ENCODE results near the gene TMEM131.
"Not testable (repeated sequence)": the region's sequence is repeated elsewhere in the genome, so short reads cannot be mapped to it uniquely, and the experiment has no call there.

Gene TMEM131

GRCh38 chr2:97911206-97911921 is 84.4 kb downstream of the TMEM131 start:
- DNase-seq, result no peak

- no peak for DNase-seq
Observed at GRCh38 chr2:97910403-97911205, 85.1 kb downstream of the TMEM131 start.

DNA sequence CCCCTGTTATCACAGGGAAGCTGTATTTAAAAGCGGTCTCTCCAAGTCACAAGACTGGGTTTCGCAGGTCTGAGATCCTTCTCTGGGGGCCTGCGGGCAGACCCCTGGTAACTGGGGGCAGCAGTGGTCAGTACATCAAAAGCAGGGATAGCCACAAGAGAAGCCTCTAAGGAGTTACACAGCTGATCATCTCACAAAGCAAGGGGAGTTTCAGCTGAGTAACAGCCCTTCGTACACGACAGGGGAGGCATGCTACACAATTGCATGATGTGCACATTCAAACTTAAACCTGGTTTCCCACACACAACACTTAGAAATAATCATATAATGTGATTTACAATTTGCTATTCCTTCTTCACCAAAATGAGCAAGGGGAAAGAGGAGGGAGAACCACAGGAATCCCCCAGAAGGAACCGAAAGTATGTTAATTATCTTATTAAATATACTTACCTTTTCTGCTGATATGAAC is 87.5 kb downstream of the TMEM131 start:
- DNase-seq, result no peak

DNA sequence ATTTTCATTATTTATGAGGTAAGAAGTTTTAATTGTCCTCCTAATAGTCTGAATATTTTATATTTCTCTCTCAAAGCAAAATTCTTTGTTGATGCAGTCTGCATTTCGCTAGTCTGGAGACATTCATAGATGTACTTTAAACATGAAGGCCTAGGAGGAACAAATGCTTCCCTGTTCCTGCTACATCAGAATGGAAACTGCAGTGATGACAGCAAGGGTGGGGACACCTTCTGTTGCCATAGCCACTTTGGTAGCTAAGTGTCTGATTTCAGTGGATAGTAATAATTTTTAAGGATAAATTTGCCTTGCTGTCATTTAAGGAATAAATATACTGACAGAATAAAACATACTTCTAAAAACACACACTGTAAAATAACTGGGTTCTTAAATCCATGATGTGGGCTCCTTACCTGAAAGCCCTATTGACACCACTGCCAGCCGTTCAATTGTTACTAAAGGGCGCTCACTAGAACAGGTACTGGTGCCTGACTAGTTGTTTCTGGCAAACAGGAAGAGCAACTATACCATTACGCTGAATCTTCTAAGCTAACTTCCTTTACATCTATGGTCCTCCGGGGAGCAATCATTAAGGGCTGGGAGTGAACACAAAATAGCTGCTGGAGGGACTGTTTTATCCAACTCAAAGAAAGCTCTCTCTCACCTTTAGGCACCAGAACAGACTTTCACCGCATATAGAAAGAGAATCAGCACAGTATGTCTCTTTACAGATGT is 88.2 kb downstream of the TMEM131 start:
- no peak for DNase-seq

GRCh38 chr2:97906307-97906706 is 89.4 kb downstream of the TMEM131 start:
- DNase-seq, result no peak

DNA sequence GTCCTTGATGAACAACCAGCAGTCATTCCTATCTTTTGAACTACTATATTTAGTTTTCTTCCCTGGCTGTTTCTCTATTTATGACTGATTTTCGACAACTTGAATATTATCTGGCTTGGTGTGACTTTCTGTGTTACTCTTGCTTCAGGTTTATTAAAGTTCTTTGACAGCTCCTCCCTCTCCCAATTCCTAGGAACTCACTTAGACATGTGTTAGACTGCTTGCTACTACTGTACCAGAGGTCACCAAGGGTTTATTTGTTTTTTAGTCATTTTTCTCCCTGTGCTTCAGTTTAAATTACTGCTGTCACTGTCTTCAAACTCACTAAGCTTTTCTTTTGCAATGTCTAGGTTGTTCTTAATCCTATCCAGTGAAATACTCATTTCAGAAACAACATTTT is 90.5 kb downstream of the TMEM131 start:
- no peak for DNase-seq

GRCh38 chr2:97901862-97902261 is 93.9 kb downstream of the TMEM131 start:
- DNase-seq, result no peak

- DNase-seq, result no peak
Observed at GRCh38 chr2:97900806-97901205, 94.9 kb downstream of the TMEM131 start.

- not testable (repeated sequence) for DNase-seq
Observed at GRCh38 chr2:97893042-97893441, 102.7 kb downstream of the TMEM131 start.

DNA sequence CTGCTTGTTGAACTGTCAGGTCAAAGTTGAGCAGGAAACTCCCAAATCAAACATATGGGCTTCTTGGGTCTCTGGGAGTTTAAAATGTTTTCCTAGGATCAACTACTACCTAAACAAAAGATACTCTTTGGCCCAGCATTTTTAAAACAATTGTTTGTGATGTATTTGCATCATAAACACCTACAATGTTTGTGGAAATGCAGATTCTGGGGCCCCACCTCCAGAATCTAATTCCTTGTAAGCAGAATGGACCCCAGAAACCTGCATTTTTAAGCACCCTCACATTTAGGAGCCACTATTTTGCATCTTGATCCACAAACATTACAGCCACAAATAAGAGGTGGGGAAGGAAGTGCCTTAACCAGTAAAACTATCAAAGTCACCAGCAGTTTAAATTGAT is 104.1 kb downstream of the TMEM131 start:
- DNase-seq, result no peak

DNA sequence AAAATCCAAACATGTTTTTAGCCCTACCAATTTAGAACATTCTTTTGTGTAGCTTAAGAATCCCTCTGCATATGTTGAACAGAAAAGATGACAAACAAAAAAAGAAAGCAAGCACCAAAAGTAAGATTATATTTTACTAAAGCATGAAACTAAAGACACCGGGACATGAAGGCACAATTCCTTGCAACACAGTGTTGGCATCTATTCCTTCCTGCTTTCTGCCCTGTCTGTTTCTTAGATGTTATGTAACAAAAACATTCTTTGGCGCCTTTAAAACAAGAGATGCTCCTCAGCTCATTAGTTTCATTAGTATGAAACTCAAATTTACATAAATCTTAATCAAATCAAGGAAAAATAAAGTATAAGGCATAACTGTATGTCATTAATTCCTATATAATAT is 106.6 kb downstream of the TMEM131 start:
- DNase-seq, result no peak

- no peak for DNase-seq
Observed at GRCh38 chr2:97885841-97886240, 109.9 kb downstream of the TMEM131 start.

DNA sequence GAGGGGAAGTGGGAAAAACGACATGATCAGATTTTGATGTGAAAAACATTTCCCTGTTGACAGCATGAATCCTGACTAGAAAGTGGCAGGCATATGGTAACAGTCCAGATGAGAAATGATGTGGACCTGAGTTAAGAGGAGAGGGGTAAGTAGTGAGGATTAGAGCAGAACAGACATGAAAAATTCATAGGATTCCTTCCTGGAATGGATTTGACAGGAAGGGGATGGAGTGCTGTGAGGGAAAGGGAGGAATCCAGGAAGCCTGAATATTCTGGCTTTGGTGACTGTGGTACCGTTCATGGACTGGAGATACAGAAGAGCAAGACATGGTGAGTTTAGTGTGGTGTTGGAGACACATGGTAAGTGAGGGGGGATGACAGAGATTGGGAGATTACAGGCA is 115.4 kb downstream of the TMEM131 start:
- DNase-seq, result no peak

GRCh38 chr2:97878865-97879264 is 116.9 kb downstream of the TMEM131 start:
- DNase-seq, result no peak

DNA sequence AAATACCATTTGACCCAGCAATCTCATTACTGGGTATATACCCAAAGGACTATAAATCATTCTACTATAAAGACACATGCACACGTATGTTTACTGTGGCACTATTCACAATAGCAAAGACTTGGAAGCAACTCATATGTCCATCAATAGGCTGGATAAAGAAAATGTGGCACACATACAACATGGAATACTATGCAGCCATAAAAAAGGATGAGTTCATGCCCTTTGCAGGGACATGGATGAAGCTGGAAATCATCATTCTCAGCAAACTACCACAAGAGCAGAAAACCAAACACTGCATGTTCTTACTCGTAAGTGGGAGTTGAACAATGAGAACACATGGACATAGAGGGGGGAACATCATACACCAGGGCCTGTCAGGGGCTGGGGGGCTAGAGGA is 117.4 kb downstream of the TMEM131 start:
- not testable (repeated sequence) for DNase-seq

DNA sequence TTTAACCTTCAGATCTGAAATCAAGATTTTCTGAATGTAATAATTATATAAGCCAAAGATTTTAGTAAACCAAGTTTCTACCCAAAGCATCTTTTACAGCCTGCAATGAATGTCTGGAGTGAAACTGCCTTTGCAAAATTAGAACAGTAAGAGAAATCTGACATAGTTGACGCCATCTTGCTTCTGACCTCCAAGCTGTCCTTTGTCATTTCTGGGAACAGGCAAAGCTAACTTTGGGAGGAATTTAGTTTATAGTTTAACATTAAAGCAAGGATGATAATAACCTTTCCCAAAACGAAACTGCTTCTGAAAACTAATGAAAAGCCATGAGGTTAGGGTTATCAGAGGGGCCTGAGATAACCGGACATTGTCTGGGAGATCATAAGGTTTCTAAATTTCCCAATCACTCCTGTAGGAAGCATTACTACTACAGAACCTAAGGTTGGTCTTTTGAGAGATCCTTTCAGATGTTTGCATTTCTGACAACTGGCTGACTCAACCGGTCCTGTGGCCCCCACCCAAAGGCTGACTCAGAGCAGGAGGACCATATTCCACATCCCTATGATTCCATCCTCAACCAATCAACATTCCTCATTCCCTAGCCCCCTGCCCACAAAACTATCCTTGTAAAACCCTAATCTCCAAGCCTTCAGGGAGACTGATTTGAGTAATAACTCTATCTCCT is 124.5 kb downstream of the TMEM131 start:
- DNase-seq, result no peak

- DNase-seq, result no peak
Observed at GRCh38 chr2:97870396-97870843, 125.3 kb downstream of the TMEM131 start.

DNA sequence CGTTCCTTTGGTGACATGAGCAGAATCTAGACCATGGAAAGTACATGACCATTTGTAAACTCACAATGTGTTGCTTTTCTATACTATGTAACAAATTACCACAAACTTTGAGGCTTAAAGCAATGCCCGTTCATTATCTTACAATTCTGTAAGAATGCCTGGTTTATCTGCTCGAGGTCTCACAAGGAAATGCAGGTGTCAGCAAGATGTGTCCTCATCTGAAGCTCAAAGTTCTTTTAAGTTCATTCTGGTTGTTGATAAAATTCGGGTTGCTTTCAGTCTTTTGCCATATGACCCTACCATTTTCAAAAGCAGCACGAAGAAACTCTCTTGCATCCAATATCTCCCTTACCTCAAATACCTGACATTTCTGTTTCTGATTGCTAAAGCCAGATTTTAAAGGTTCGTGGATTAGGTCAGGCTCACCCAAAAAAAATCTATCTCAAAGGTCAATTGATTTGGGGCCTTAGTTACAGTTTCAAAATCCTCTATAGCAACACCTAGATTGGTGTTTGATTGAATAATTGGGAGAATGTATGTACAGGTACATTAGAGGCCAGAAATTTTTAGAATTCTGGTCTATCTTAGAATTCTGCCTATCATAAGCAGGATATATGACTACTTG is 125.9 kb downstream of the TMEM131 start:
- DNase-seq, result no peak

- DNase-seq, result no peak
Observed at GRCh38 chr2:97868986-97869721, 126.6 kb downstream of the TMEM131 start.

DNA sequence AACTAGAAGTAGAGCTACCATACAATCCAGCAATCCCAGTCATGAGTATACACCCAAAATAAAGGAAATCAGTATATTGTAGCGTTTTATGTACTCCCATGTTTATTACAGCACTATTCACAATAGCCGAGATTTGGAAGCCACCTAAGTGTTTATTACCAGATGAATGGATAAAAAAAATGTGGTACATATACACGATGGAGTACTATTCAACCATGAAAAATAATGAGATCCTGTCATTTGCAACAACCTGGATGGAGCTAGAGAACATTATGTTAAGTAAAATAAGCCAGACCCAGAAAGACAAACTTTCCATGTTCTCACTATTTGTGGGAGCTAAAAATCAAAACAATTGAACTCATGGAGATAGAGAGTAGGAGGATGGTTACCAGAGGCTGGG is 131.9 kb downstream of the TMEM131 start:
- no peak for DNase-seq

- DNase-seq, result no peak
Observed at GRCh38 chr2:97861177-97861576, 134.6 kb downstream of the TMEM131 start.
